ENCODE measurements around the gene ASAH2B.
"Not testable (repeated sequence)": the region's sequence is repeated elsewhere in the genome, so short reads cannot be mapped to it uniquely, and the experiment has no call there.

Gene ASAH2B

GRCh38 chr10:50739618-50740292 lies at the start of gene ASAH2B:
Gene ASAH2B (plus strand): TSS chr10:50739936. CDS start chr10:50745131, 5,195 bp downstream.
- DNase-seq: peak; percentile 55

GRCh38 chr10:50697819-50698218 lies 41.9 kb upstream of the ASAH2B start:
- not testable (repeated sequence) for DNase-seq

GRCh38 chr10:50701947-50702346 lies 37.8 kb upstream of the ASAH2B start:
- DNase-seq: not testable (repeated sequence)

- not testable (repeated sequence) for DNase-seq
Measured at GRCh38 chr10:50702997-50703396, 36.7 kb upstream of the ASAH2B start.

GRCh38 chr10:50704436-50705079 lies 35.2 kb upstream of the ASAH2B start:
- DNase-seq: not testable (repeated sequence)

GRCh38 chr10:50706006-50706405 lies 33.7 kb upstream of the ASAH2B start:
- DNase-seq: not testable (repeated sequence)

GRCh38 chr10:50710241-50710640 lies 29.5 kb upstream of the ASAH2B start:
- DNase-seq: not testable (repeated sequence)

GRCh38 chr10:50723812-50724211 lies 15.9 kb upstream of the ASAH2B start:
- not testable (repeated sequence) for DNase-seq

GRCh38 chr10:50728112-50728511 lies 11.6 kb upstream of the ASAH2B start:
- DNase-seq: not testable (repeated sequence)

- DNase-seq: not testable (repeated sequence)
Measured at GRCh38 chr10:50738987-50739617, 634 bp upstream of the ASAH2B start.

- DNase-seq: no peak
Measured at GRCh38 chr10:50740293-50740648, 535 bp downstream of the ASAH2B start.

- not testable (repeated sequence) for DNase-seq
Measured at GRCh38 chr10:50742820-50743219, 3.1 kb downstream of the ASAH2B start.

GRCh38 chr10:50766774-50767513 lies 27.2 kb downstream of the ASAH2B start:
- not testable (repeated sequence) for DNase-seq

- not testable (repeated sequence) for DNase-seq
Measured at GRCh38 chr10:50772042-50772441, 32.3 kb downstream of the ASAH2B start.

- not testable (repeated sequence) for DNase-seq
Measured at GRCh38 chr10:50774868-50775267, 35.1 kb downstream of the ASAH2B start.

GRCh38 chr10:50780036-50780435 lies 40.3 kb downstream of the ASAH2B start:
- DNase-seq: not testable (repeated sequence)

- DNase-seq: not testable (repeated sequence)
Measured at GRCh38 chr10:50782017-50782416, 42.3 kb downstream of the ASAH2B start.

GRCh38 chr10:50787962-50788361 lies 48.2 kb downstream of the ASAH2B start:
- not testable (repeated sequence) for DNase-seq

GRCh38 chr10:50788951-50789945 lies 49.5 kb downstream of the ASAH2B start:
- DNase-seq: no peak

GRCh38 chr10:50794490-50794889 lies 54.8 kb downstream of the ASAH2B start:
- no peak for DNase-seq

GRCh38 chr10:50796693-50797092 lies 57.0 kb downstream of the ASAH2B start:
- no peak for DNase-seq

- no peak for DNase-seq
Measured at GRCh38 chr10:50798297-50798696, 58.6 kb downstream of the ASAH2B start.
